ENCODE data around the gene ZBTB7C. TPM values are rescaled to one million over a fixed set of nuclear protein-coding genes. Genes with fewer than 3 reads are reported as not detected.

Gene ZBTB7C
- total RNA-seq, 1 experiment from 2014 or later: 0.33 TPM

DNA sequence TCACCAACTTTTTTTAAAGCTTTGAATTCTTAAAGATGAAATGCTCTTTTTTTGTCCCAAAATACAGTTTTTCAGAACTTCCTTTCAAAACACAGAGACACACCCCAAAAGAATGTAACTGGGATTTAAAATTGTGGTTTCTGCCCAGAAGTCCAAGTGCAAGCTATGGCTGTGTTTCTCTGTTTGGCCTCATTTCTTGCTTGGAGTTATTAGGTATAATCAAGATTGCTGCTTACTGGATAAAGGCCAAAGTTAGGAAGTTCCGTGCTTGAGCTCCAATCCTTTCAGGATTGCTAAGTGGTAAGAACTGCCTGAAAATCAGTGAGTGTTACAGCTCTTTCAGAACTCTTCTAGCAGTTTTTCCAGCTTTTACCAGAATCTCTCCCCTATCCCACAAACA lies 16.9 kb downstream of the ZBTB7C start:
- Mint-ChIP-seq H3K27me3 (ENCODE audit: low read depth) (peaks cover 19% of the 10 kb centered on the region), H3K4me1 (peaks cover 19 to 21% of the 10 kb centered on the region in 2 experiments), H3K27ac (no peak overlapping the region), H3K36me3 (ENCODE audit: insufficient read depth in 1 of 3, low read depth in 3 of 3) (no peaks in the 10 kb centered on the region), H3K4me3 (no peak overlapping the region), H3K9me3 (no peaks in the 10 kb centered on the region)
- H2BK15ac ChIP-seq (ENCODE audit: low read depth, low read length): no peak overlapping the region
- no peak overlapping the region for H3K14ac ChIP-seq (ENCODE audit: insufficient read depth, low read length)
- no peak for DNase-seq
- no peaks in the 10 kb centered on the region for H3K79me1 ChIP-seq (ENCODE audit: insufficient read depth, low read depth, low read length, poor library complexity, severe bottlenecking)
- H4K91ac ChIP-seq (ENCODE audit: insufficient read length, low read depth, low read length): no peak overlapping the region
- H2BK12ac ChIP-seq (ENCODE audit: insufficient read length, low read depth, low read length): no peak overlapping the region
- H3K4me2 ChIP-seq (ENCODE audit: insufficient read depth, insufficient read length, low read length): no peak overlapping the region
- H2BK20ac ChIP-seq (ENCODE audit: low read depth, low read length, poor library complexity, severe bottlenecking): no peak overlapping the region
- H3K4me1 ChIP-seq (ENCODE audit: insufficient read depth, low read length): no peaks in the 10 kb centered on the region
- H4K8ac ChIP-seq (replicated peaks; ENCODE audit: insufficient read length, low read depth, low read length): no peak overlapping the region
- no peak overlapping the region for H3K4ac ChIP-seq (ENCODE audit: low read depth, low read length)
- no peaks in the 10 kb centered on the region for H3K9me3 ChIP-seq (ENCODE audit: control insufficient read depth, low read depth, low read length)
- no peak overlapping the region for H4K5ac ChIP-seq (ENCODE audit: insufficient read length, low read depth, low read length)
- H3K27me3 ChIP-seq (ENCODE audit: insufficient read depth, low read length): no peaks in the 10 kb centered on the region
- no peak overlapping the region for H2BK5ac ChIP-seq (ENCODE audit: insufficient read length, low read length)
- no peak overlapping the region for H3K23ac ChIP-seq (ENCODE audit: insufficient read length, low read depth, low read length)
- H3K23me2 ChIP-seq (ENCODE audit: insufficient read length, low read depth, low read length, poor library complexity, severe bottlenecking): no peaks in the 10 kb centered on the region
- H3K56ac ChIP-seq (ENCODE audit: insufficient read length, low read depth, low read length): no peak overlapping the region
- H2AK5ac ChIP-seq (ENCODE audit: insufficient read length, low read length): no peak overlapping the region
- no CpG with 5 or more reads among the region's 1 CpG for WGBS (ENCODE audit: extremely low coverage, insufficient read length, low lambda C conversion rate)
- no peaks in the 10 kb centered on the region for H4K20me1 ChIP-seq (ENCODE audit: control insufficient read depth, insufficient read depth, insufficient read length)
- no peak overlapping the region for H3T11ph ChIP-seq (ENCODE audit: low read length)
- H3K9ac ChIP-seq (ENCODE audit: extremely low read depth, insufficient read length, low read length): no peak overlapping the region
- no peaks in the 10 kb centered on the region for H3K79me2 ChIP-seq (ENCODE audit: insufficient read depth, low read length)
- no peak overlapping the region for H3K18ac ChIP-seq (ENCODE audit: insufficient read length, low read depth, low read length)
- no peak overlapping the region for H2AFZ ChIP-seq (ENCODE audit: low read length)
- no peak overlapping the region for H2BK120ac ChIP-seq (ENCODE audit: low read depth, low read length, poor library complexity, severe bottlenecking)
- H3K27ac ChIP-seq (ENCODE audit: insufficient read length, low read depth, low read length): no peak overlapping the region
- TF ChIP-seq, protein P1, sequence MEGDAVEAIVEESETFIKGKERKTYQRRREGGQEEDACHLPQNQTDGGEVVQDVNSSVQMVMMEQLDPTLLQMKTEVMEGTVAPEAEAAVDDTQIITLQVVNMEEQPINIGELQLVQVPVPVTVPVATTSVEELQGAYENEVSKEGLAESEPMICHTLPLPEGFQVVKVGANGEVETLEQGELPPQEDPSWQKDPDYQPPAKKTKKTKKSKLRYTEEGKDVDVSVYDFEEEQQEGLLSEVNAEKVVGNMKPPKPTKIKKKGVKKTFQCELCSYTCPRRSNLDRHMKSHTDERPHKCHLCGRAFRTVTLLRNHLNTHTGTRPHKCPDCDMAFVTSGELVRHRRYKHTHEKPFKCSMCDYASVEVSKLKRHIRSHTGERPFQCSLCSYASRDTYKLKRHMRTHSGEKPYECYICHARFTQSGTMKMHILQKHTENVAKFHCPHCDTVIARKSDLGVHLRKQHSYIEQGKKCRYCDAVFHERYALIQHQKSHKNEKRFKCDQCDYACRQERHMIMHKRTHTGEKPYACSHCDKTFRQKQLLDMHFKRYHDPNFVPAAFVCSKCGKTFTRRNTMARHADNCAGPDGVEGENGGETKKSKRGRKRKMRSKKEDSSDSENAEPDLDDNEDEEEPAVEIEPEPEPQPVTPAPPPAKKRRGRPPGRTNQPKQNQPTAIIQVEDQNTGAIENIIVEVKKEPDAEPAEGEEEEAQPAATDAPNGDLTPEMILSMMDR (conservative IDR thresholded peaks at IDR 0.05): no peak

Measured in H9 (cell line).